Amniotic epithelial cell (primary cell): Measurements from ENCODE around the gene SLC5A2.
"Not testable (repeated sequence)": the region's sequence is repeated elsewhere in the genome, so short reads cannot be mapped to it uniquely, and the experiment has no call there.

Experiments used
- DNase-seq: peaks from one replicate; pipeline ENCODE4 v3.0.0-alpha.2; 2010; ENCODE audit warnings: low read depth

SLC5A2 gene

DNA sequence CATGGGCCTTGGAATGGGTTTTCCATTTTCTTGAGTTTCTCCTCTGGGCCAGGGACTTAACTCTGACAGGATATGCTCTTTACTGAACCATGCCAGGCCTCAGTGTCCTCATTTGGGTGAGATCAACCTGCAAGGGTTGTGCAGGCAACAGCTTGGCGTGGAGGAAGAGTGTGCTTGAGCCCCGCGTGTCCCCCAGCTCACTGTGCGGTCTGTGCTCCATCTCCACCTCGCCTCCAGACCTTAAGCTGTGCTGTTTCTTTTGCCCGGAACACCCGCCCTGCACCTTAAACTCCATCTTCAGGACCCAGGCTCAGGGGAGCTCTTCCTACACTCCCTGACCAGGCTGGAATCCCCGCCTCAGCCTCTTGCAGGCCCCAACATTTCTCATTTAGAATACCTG, 15.6 kb downstream of the SLC5A2 start:
- DNase-seq = no peak

DNA sequence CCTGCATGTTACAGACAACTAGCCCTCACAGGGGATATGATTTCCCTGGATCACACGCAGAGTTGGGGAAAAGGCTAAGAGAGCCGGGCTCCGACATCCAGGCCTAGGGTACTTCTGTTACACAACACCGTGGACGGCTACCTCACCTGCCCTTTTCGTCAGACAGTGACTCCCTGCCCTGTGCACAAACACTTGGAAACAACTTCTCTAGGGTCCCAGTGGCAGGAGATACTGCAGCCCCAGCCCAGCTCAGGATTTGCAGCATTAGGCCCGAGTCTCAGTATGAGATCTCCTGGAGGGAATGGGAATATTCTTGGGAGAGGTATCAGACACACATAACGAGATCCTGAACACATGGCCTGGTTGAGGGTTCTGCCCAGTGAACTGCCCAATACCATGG, 17.0 kb downstream of the SLC5A2 start:
- DNase-seq = no peak

DNA sequence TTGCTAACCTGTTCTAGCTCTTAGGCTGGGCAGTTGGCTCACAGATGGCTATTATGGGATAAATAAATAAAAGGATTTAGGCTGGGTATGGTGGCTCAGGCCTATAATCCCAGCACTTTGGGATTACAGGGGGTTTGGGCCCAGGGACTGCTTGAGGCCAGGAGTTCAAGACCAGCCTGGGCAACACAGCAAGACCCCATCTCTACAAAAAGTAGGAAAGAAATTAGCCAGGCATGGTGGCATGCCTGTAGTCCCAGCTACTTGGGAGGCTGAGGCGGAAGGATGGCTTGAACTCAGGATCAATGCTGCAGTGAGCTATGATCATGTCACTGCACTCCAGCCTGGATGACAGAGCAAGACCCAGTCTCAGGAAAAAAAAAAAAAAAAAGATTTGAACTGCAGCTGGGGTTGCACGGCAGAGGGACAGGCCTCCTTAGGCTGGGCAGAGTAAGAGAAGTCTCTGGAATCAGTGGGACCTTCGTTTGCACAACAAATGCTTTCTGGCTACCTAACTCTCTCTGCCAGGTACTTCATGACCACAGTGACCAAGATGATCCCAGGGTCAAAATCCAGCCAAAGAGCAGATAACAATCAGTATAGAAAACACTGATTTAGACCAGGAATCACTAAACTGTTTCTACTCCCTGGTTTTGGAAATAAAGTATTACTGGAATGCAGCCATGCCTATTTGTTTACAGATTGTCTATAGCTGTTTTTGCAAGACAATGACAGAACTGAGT, 18.5 kb downstream of the SLC5A2 start:
- no peak for DNase-seq

DNA sequence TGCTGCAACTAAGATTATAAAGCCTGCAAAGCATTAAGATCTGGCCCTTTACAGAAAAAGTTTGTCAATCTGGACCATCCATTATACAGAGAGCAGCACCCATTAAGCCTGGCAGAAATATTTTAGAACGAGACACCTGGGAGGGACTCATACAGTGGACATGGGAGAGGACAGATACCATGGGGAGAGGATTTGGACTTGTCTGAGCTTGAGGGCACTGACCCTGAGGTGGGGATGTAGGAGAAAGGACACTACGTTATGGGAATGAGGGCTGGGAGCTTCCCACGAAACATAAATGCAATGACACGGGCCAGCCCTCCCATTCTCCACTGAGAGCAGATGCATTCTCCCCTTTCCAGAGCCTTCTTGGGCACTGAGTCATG, 19.0 kb downstream of the SLC5A2 start:
- no peak for DNase-seq

DNA sequence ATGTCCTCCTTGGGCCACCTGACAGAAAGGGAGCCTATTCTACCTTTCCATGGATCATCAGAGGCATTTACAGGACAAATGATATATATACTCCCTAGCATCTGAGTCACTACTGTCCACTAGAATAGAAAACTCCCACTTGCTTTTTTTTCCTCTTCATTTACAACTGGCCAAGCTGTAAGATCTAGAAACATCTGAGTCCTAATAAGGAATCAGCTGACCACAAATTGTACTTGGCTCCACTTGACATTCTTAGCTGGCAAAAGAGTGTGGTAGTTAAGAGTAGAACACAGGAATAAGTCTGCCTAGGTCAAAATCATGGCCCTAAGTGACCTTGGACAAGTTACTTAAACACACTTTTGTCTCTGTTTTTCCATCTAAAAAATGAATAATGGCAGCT, 20.1 kb downstream of the SLC5A2 start:
- DNase-seq = peak; percentile 64

DNA sequence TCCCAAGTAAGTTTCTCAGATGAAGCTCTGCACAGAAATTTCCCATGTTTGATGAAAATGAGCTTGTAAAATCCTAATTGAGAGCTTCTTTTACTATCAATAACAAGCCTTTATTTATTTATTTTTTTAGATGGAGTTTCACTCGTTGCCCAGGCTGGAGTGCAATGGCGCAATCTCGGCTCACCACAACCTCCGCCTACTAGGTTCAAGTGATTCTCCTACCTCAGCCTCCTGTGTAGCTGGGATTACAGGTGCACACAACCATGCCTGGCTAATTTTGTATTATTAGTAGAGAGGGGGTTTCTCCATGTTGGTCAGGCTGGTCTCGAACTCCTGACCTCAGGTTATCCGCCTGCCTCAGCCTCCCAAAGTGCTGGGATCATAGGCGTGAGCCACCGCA, 20.6 kb downstream of the SLC5A2 start:
- DNase-seq = not testable (repeated sequence)

DNA sequence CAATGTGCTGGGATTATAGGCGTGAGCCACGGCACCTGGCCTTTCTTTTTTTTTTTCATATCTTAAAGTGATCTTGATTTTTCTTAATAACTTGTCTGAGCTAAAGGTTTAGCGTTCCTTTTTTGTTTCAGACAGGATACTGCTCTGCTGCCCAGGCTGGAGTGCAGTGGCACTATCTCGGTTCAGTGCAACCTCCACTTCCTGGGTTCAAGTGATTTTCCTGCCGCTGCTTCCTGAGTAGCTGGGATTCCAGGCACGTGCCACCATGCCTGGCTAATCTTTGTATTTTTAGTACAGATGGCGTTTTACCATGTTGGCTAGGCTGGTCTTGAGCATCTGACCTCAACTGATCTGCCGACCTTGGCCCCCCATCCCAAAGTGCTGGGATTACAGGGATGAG, 21.2 kb downstream of the SLC5A2 start:
- no peak for DNase-seq

DNA sequence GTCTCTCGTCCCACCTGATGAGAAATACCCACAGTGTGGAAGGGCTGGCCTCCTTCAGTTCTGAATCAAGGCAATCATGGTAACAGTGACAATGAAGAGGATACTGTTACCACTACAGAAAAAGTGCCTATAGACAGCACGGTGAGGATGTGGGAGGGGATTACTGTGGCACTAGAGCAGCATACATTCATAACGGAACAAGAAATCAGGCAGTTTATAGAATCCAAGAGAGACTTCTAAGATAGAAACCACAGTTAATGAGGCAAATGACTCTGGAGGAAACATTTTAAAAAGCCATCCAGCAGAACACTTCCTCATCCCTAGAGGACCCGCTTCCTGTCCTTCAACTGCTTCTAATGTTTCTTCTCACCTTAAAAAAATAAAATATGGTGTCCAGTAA, 22.6 kb downstream of the SLC5A2 start:
- DNase-seq = no peak

DNA sequence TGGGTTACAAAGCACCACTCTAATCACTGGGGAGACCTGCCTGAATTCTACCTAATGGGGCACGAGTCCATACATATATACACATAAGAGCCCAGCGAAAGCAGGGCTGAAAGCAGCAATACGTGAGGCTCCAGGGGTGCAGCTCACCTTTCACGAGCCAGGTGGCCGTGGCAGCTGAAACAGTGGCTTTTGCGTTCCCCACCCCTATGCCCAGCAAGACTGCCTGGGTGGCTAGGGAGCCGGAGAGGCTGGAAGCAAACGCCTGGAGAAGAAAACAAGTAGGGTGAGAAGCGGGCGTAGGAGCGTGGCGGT, 24.6 kb downstream of the SLC5A2 start:
- no peak for DNase-seq

DNA sequence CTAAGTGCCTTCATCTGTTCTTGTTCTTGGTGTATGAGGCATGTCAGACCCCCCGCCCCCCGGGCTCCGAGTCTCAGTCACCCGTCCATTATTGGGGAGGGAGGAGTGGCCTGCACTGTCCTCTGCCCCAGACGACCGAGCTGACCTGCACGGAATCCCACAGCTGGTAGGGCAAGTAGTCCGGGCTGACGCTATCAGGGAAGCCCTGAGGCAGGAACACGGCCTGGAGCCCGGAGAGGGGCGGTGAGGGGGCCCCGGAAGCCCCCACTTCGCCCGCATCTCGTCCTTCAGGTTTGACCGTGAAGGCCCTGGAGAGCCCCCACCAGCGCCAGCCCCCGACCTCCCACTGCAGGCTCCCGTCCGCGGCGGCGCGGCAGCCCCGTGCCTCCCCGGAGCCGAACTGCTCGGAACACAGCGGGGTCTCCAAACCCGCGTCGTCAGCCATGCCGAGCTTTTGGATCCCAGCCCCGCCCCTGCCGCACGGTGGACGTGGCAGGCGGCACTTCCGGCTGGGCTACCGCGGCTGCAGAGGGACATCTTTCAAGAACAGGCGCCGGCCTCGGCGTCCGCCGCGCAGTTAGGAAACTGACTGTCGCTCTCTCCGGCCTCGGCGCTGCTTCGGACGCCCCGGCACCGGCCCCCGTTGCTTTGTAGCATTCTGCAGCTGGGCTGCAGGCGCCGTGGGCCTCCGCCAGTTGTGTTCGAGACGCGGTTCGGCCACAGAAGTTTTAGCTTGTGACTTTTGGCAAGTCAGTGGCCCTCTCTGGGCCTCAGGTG, 25.2 kb downstream of the SLC5A2 start, which contains the start of gene RUSF1:
Gene RUSF1, minus strand, starts transcription at position 463 of the 777 bp plus-strand sequence. Its CDS starts 18 bp downstream, at position 445.
- DNase-seq = peak; percentile 79

DNA sequence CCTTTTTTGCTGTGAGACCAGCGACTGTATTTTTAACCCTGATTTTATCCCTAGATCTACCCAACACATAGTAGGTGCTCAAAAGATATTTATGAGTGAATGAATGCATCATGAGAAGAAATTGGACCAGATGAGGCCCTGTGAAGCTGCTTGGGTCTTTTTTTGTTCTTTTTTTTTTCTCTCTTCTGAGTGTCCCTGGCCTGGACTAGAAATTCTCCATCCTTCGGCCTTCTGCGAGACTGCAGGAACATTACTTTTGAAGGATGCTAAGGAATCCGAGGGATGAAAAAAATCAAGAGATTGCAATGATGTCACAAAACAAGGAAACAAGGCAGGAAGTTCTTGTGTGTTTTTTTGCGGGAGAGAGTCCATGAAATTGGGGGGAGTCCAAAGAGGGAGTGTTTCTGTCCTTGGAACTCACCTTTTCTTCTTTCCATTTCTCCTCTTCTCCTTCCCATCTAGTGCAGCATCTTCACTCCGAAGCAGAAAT, 25.8 kb downstream of the SLC5A2 start:
- DNase-seq = peak; percentile 55

DNA sequence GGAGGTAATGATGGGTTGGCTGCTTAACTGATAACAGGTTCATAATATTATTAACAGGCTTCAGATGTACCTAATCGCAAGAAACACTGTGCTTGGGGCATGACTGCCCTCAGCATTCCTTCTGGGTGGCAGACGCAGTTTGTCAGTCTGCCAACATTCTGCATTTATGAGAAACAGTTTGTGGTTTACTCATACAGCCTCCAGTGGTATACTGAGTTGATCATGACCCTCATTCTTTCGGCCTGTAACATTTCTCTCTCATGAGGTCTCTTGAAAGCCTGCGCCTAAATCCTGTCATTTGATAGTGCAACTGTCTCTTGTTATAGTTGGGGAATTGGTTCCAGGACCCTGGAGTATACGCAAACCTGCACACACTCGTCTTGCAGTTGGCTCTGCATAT, 30.2 kb downstream of the SLC5A2 start:
- DNase-seq = peak; percentile 66

DNA sequence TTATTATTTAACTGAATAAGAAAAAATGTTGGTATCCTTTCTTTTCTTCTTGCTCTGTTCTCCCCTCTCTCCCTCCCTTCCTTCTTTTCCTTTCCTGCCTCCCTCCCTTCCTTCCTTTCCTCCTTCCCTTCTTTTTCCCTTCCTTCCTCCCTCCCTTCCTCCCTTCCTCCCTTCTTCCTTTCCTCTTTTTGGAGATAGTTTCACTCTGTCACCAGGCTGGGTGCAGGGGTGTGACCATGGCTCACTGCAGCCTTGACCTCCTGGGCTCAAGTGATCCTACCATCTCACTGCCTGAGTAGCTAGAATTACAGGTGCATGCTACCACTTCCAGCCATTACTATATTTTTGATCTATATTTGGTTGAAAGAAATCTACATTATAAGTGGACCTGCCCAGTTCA, 31.0 kb downstream of the SLC5A2 start:
- no peak for DNase-seq

DNA sequence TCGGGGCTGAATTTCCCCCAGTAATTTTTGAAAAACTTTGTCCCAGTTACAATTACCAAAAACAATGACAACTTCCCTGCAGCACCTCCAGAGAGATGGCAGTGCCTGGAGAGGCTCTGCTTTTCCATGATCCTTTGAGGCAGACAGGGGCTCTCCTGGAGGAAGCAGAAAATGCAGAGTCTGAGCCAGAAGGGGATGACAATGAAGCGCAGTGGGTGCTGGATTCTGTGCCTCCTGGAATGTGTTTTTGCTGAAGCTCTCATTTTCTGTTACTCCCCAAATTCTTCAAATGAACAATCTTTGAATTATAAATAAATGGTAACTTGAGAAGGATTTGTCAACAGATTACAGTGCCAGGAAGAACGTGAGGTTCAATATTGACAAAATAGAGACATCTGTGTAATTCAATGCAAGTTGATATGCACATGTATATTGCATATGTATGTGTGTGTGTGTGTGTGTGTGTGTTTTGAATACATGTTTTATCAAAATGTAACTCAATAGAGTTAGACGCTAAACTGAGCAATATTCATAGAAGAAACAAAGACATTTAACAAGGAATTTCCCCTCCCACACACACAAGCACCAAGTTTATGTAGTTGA, 35.0 kb downstream of the SLC5A2 start:
- no peak for DNase-seq

DNA sequence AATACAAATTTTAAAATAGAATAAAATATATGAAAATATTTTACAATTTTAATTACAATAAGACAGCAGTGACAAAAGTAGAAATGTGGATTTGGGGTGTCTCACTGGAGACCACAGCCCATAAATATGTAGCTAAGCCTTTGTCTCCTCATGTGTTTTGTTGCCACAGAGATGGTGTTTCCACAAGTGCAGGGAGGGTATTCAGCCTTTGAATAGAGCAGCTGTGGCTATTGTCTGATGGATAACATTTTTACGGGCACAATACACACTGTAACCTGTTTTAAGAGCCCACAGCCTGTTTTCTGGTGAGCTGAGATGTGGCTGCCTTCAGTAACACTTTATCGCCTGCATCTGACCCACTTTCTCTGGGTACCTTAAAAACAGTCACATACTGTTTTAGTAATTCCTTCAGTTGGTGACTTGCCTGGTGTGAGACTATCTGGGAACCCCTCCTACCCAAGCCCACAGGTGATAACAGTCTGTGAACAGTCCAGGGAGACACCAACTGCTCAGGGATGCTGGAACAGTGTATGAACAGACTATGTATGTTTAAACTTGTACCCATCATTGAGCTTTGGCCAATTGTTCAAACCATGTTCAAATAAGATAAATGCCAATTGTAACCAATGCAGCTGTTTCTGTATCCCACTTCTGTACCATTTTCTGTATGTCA, 37.0 kb downstream of the SLC5A2 start:
- DNase-seq = no peak

DNA sequence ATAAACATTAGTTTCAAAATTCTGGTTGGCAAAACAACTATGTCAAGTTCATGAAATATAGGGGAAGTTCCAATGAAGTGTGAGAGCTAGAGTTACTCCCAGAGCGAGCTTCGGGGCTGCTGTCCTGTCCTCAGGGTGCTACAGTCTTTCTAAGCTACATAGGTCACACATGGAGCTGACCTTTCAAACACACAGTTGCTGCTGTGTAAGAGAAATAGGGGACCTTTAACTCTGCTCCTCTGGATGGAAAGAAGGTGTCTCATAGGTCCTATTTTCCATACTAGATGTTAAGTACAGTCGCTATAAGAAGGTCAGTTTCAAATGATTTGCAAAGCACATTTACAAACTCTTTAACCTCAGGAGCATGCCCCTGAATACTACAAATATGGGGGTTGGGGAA, 38.4 kb downstream of the SLC5A2 start:
- DNase-seq = no peak

DNA sequence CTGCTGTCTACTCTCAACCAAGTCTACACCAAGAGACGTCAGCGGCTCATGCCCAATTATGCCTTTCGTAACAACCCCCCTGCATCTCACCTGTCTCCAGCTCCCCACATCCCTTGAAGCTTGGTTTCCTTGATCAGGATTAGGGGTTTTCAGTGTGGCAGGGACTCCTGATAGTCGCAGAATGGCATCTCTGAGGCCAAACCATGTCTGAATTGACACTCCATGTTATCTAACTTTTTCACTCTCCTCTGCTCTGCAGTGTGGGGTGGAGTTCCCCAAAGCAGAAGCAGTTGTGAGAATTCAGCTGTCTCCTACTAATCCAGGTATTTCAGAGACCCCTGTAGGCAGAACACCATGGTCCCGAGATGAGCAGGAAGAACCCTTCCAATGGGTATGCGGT, 39.1 kb downstream of the SLC5A2 start:
- DNase-seq = no peak

DNA sequence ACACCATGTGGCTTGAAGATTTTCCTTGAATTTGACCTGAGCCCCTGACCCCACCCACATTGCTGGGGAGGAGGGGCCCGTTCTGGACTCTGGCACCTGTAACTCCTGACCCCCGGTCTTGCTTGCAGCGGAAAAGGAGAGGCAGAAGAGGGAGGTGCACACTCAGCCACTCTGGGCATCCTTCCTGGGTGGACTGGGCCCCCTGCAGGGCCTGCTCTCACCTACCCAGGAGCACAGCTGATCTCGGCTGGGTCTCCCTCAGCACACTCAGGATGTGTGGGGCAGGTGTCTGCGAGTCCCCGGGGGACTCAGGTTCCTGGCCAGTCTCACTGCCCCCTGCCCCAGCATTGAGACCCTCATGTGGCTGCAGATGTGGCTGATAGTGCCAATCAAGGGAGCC, 40.8 kb downstream of the SLC5A2 start:
- DNase-seq = not testable (repeated sequence)

DNA sequence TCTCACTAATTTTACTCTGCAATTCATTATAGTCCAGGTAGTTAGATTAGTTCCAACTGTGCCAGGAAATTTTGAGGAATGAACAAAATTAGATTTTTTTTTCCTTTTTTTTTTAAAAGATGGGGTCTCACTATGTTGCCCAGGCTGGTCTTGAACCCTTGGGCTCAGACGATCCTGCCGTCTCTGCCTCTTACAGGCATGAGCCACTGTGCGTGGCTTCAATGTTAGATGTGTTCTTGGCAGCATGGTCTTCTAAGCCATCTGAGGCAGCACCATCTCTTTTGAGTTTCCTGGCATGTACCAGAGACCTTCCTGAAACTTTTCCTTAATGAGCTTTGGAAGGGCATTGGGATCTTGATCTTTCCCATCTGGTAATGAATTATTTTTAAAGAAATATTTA, 42.2 kb downstream of the SLC5A2 start:
- DNase-seq = no peak

DNA sequence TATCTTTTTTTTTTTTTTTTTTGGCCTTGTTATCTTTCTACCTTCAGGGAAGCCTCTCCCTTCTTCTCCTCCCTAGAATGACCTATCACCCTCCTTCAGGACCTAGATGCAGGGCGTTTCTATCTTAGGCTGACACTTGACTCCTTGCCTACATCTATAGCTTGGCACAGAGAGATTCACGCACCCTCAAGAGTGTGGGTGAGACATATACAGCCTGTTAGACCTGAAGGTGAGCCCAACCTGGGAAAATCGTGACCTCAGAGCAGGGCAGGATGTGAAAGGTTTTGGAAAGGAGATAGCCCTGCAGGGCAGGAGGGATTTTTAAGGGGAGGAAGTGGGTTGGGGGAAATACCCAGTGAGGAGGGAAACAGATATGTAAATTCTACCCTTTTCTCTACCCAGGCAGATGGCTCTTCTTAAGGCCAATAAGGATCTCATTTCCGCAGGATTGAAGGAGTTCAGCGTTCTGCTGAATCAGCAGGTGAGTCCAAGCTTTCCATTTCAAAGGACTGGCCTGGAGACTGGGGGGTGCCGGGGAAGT, 44.9 kb downstream of the SLC5A2 start, which contains the start of gene AHSP:
Gene AHSP, plus strand, starts transcription at position 167 of the 541 bp plus-strand sequence. Its CDS starts 240 bp downstream, at position 407.
- no peak for DNase-seq

DNA sequence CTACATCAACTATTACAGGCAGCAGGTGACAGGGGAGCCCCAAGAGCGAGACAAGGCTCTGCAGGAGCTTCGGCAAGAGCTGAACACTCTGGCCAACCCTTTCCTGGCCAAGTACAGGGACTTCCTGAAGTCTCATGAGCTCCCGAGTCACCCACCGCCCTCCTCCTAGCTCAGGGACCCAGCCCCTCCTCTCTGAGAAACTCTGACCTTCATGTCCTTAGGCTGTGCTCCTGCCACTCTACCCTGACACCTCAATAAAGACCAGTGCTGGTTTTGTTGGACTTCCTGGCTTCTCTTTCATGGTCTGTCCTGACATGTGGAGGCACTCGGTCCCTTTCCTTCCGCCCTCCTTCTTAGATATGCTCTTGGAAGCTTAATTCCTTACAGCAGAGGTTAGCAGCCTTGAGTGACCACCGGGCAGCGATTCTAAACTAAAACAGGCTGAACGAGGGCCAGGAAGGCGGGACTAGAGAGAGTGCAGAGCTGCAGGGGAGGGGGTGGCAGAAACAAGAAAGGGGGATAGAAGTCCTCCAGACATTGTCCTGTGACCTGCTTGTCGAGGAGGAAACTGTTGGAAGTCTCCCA, 45.7 kb downstream of the SLC5A2 start:
- DNase-seq = no peak
